ENCODE results near the gene IGSF9B. TPM values are rescaled to one million over a fixed set of nuclear protein-coding genes. Genes with fewer than 3 reads are reported as not detected.

The IGSF9B gene
- total RNA-seq, 2 experiments from 2014 or later = 0.95 to 2.8 TPM

GRCh38 chr11:133903056-133903455 is 53.7 kb downstream of the IGSF9B start:
- Histone ChIP-seq H3K79me2 (ENCODE audit: insufficient read depth, low read depth, low read length) (no peaks in the 10 kb centered on the region), H3K4me3 (ENCODE audit: low read depth, low read length, poor library complexity, severe bottlenecking) (no peak overlapping the region), H3K4me1 (ENCODE audit: insufficient read depth, low read length, poor library complexity, severe bottlenecking) (no peaks in the 10 kb centered on the region), H4K20me1 (ENCODE audit: insufficient read depth, low read length) (no peaks in the 10 kb centered on the region), H3K27ac (ENCODE audit: low read depth, low read length, poor library complexity, severe bottlenecking) (no peak overlapping the region), H3K4me2 (ENCODE audit: low read length) (no peak overlapping the region), H3K9me2 (ENCODE audit: insufficient read depth, low read length) (no peaks in the 10 kb centered on the region), H3K36me3 (ENCODE audit: insufficient read depth, low read length) (no peaks in the 10 kb centered on the region), H2AFZ (ENCODE audit: low read length) (no peak overlapping the region), H3K9me3 (ENCODE audit: low read length) (no peaks in the 10 kb centered on the region)
- CTCF ChIA-PET (ENCODE audit: unreplicated experiment) = no interaction called here
- POLR2A ChIA-PET = no interaction called here
- intact Hi-C loops (cut with micrococcal nuclease; ENCODE audit: unreplicated experiment) = no loop called here
- no peak for DNase-seq (ENCODE audit: low spot score)
- no TSS peak for BruUV-seq (replicated peaks)
- TF ChIP-seq, protein P1, sequence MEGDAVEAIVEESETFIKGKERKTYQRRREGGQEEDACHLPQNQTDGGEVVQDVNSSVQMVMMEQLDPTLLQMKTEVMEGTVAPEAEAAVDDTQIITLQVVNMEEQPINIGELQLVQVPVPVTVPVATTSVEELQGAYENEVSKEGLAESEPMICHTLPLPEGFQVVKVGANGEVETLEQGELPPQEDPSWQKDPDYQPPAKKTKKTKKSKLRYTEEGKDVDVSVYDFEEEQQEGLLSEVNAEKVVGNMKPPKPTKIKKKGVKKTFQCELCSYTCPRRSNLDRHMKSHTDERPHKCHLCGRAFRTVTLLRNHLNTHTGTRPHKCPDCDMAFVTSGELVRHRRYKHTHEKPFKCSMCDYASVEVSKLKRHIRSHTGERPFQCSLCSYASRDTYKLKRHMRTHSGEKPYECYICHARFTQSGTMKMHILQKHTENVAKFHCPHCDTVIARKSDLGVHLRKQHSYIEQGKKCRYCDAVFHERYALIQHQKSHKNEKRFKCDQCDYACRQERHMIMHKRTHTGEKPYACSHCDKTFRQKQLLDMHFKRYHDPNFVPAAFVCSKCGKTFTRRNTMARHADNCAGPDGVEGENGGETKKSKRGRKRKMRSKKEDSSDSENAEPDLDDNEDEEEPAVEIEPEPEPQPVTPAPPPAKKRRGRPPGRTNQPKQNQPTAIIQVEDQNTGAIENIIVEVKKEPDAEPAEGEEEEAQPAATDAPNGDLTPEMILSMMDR (conservative IDR thresholded peaks at IDR 0.05; ENCODE audit: low read length) = no peak
- TF ChIP-seq EZH2phosphoT487 (IDR thresholded peaks at IDR 0.05; ENCODE audit: borderline replicate concordance, low read depth, low read length) = no peak

- no peaks in the 10 kb centered on the region for H3K4me1 ChIP-seq (ENCODE audit: insufficient read depth, low read length, poor library complexity, severe bottlenecking)
- H3K36me3 ChIP-seq (ENCODE audit: insufficient read depth, low read length) = no peaks in the 10 kb centered on the region
- BruUV-seq (replicated peaks) = no TSS peak
- no peak overlapping the region for H3K4me2 ChIP-seq (ENCODE audit: low read length)
- POLR2A ChIA-PET = no interaction called here
- H2AFZ ChIP-seq (ENCODE audit: low read length) = no peak overlapping the region
- no peak for TF ChIP-seq EZH2phosphoT487 (IDR thresholded peaks at IDR 0.05; ENCODE audit: borderline replicate concordance, low read depth, low read length)
- TF ChIP-seq, protein P1 (conservative IDR thresholded peaks at IDR 0.05; ENCODE audit: low read length) = no peak
- H3K9me3 ChIP-seq (ENCODE audit: low read length) = no peaks in the 10 kb centered on the region
- H3K4me3 ChIP-seq (ENCODE audit: low read depth, low read length, poor library complexity, severe bottlenecking) = no peak overlapping the region
- intact Hi-C loops (cut with micrococcal nuclease; ENCODE audit: unreplicated experiment) = no loop called here
- no peak overlapping the region for H3K27ac ChIP-seq (ENCODE audit: low read depth, low read length, poor library complexity, severe bottlenecking)
- CTCF ChIA-PET (ENCODE audit: unreplicated experiment) = no interaction called here
- no peak for DNase-seq (ENCODE audit: low spot score)
- no peaks in the 10 kb centered on the region for H4K20me1 ChIP-seq (ENCODE audit: insufficient read depth, low read length)
- H3K9me2 ChIP-seq (ENCODE audit: insufficient read depth, low read length) = no peaks in the 10 kb centered on the region
- H3K79me2 ChIP-seq (ENCODE audit: insufficient read depth, low read depth, low read length) = no peaks in the 10 kb centered on the region
These were observed 54.3 kb downstream of the IGSF9B start for GRCh38 chr11:133902506-133902905.

GRCh38 chr11:133901999-133902398 is 54.8 kb downstream of the IGSF9B start:
- Histone ChIP-seq H3K36me3 (ENCODE audit: insufficient read depth, low read length) (no peaks in the 10 kb centered on the region), H2AFZ (ENCODE audit: low read length) (no peak overlapping the region), H3K27ac (ENCODE audit: low read depth, low read length, poor library complexity, severe bottlenecking) (no peak overlapping the region), H4K20me1 (ENCODE audit: insufficient read depth, low read length) (no peaks in the 10 kb centered on the region), H3K9me2 (ENCODE audit: insufficient read depth, low read length) (no peaks in the 10 kb centered on the region), H3K4me2 (ENCODE audit: low read length) (no peak overlapping the region), H3K9me3 (ENCODE audit: low read length) (no peaks in the 10 kb centered on the region), H3K79me2 (ENCODE audit: insufficient read depth, low read depth, low read length) (no peaks in the 10 kb centered on the region), H3K4me1 (ENCODE audit: insufficient read depth, low read length, poor library complexity, severe bottlenecking) (no peaks in the 10 kb centered on the region), H3K4me3 (ENCODE audit: low read depth, low read length, poor library complexity, severe bottlenecking) (no peak overlapping the region)
- intact Hi-C loops (cut with micrococcal nuclease; ENCODE audit: unreplicated experiment) = no loop called here
- no TSS peak for BruUV-seq (replicated peaks)
- CTCF ChIA-PET (ENCODE audit: unreplicated experiment) = no interaction called here
- no peak for TF ChIP-seq EZH2phosphoT487 (IDR thresholded peaks at IDR 0.05; ENCODE audit: borderline replicate concordance, low read depth, low read length)
- POLR2A ChIA-PET = no interaction called here
- no peak for DNase-seq (ENCODE audit: low spot score)
